Astrocyte (in vitro differentiated cells and primary cell): ENCODE measurements around the gene ACYP2. TPM values are rescaled to one million over a fixed set of nuclear protein-coding genes. Genes with fewer than 3 reads are reported as not detected.

Experiments used
- DNase-seq: peaks from one replicate; pipeline ENCODE4 v3.0.0-alpha.2; 2010; ENCODE audit warnings: low read depth
- FAIRE-seq: peaks from 2 replicates; lab custom pipeline; 2011; peaks lifted over from hg19 to GRCh38; lab: Jason Lieb, UNC
- H2AFZ ChIP-seq: 2 replicates; pipeline ENCODE4 v1.6.0; 2012; ENCODE audit warnings: low read depth, low read length, inconsistent platforms
- H3K27ac ChIP-seq: 2 replicates; pipeline ENCODE4 v1.5.1; 2011; ENCODE audit warnings: low read depth, low read length, inconsistent platforms
- H3K27me3 ChIP-seq: 2 replicates; pipeline ENCODE4 v1.6.0; 2011; ENCODE audit warnings: low read length, inconsistent platforms; ENCODE audit not compliant: insufficient read depth
- H3K36me3 ChIP-seq: 2 replicates; pipeline ENCODE4 v1.5.1; 2011; ENCODE audit warnings: low read length, inconsistent platforms; ENCODE audit not compliant: insufficient read depth
- H3K4me1 ChIP-seq: 2 replicates; pipeline ENCODE4 v1.5.1; 2011; ENCODE audit warnings: low read length, inconsistent platforms; ENCODE audit not compliant: insufficient read depth
- H3K4me2 ChIP-seq: 2 replicates; pipeline ENCODE4 v1.6.0; 2012; ENCODE audit warnings: low read length, inconsistent platforms
- H3K4me3 ChIP-seq: 2 replicates; pipeline ENCODE4 v1.5.1; 2011; ENCODE audit warnings: low read depth, mild to moderate bottlenecking, low read length, inconsistent platforms; ENCODE audit not compliant: insufficient read depth
- H3K79me2 ChIP-seq: 2 replicates; pipeline ENCODE4 v1.6.0; 2012; ENCODE audit warnings: mild to moderate bottlenecking, low read length, inconsistent platforms; ENCODE audit not compliant: insufficient read depth
- H3K9ac ChIP-seq: 2 replicates; pipeline ENCODE4 v1.6.0; 2012; ENCODE audit warnings: mild to moderate bottlenecking, low read length, inconsistent platforms
- H3K9me3 ChIP-seq: 2 replicates; pipeline ENCODE4 v1.5.1; 2012; ENCODE audit warnings: low read depth, mild to moderate bottlenecking, low read length, inconsistent platforms; ENCODE audit not compliant: insufficient read depth
- H4K20me1 ChIP-seq: 2 replicates; pipeline ENCODE4 v1.6.0; 2012; ENCODE audit warnings: low read length, inconsistent platforms; ENCODE audit not compliant: insufficient read depth
- H3K27ac Mint-ChIP-seq: one replicate; pipeline ENCODE4 v1.8.0; 2021; ENCODE audit warnings: mild to moderate bottlenecking, mixed read lengths; ENCODE audit not compliant: unreplicated experiment
- H3K27me3 Mint-ChIP-seq: one replicate; pipeline ENCODE4 v1.8.0; 2021; ENCODE audit warnings: low read depth, mixed read lengths; ENCODE audit not compliant: unreplicated experiment
- H3K36me3 Mint-ChIP-seq: one replicate; pipeline ENCODE4 v1.8.0; 2021; ENCODE audit warnings: low read depth, mixed read lengths; ENCODE audit not compliant: unreplicated experiment
- H3K4me1 Mint-ChIP-seq: one replicate; pipeline ENCODE4 v1.8.0; 2021; ENCODE audit warnings: low read depth, mixed read lengths; ENCODE audit not compliant: unreplicated experiment
- H3K4me3 Mint-ChIP-seq: one replicate; pipeline ENCODE4 v1.8.0; 2021; ENCODE audit warnings: mild to moderate bottlenecking, moderate library complexity, mixed read lengths; ENCODE audit not compliant: unreplicated experiment
- H3K9me3 Mint-ChIP-seq: one replicate; pipeline ENCODE4 v1.8.0; 2021; ENCODE audit warnings: mild to moderate bottlenecking, mixed read lengths; ENCODE audit not compliant: unreplicated experiment
- CTCF ChIP-seq: IDR thresholded peaks from 2 replicates; pipeline ENCODE4 v1.5.1; 2011; ENCODE audit warnings: low read depth, mild to moderate bottlenecking, inconsistent platforms, low read length, moderate library complexity; ENCODE audit not compliant: insufficient read depth
- EZH2 ChIP-seq: IDR thresholded peaks from 2 replicates; pipeline ENCODE4 v1.6.1; 2012; ENCODE audit warnings: mild to moderate bottlenecking, low read length, inconsistent platforms; ENCODE audit not compliant: insufficient read depth
- total RNA-seq: library from RNA; stranded (reverse); gene quantifications from 2 replicates; pipeline ENCODE4 v1.2.1, GENCODE V29; 2021

The ACYP2 gene
- total RNA-seq, 1 donor from 2014 or later, result 6.8 TPM

- H3K36me3 ChIP-seq, result no peaks in the 10 kb centered on the region
- no peak overlapping the region for H3K4me3 ChIP-seq
- no peaks in the 10 kb centered on the region for H3K36me3 Mint-ChIP-seq
- no peaks in the 10 kb centered on the region for H3K4me1 ChIP-seq
- H3K27ac ChIP-seq, result no peak overlapping the region
- H3K4me1 Mint-ChIP-seq, result peaks cover 4% of the 10 kb centered on the region
- peaks cover 2% of the 10 kb centered on the region for H3K9me3 Mint-ChIP-seq
- H3K4me2 ChIP-seq, result no peak overlapping the region
- no peaks in the 10 kb centered on the region for H3K9me3 ChIP-seq
- H3K27ac Mint-ChIP-seq, result no peak overlapping the region
- H2AFZ ChIP-seq, result no peak overlapping the region
- TF ChIP-seq CTCF, result no peak
- TF ChIP-seq EZH2, result no peak
- FAIRE-seq (no peak), DNase-seq (no peak)
- H3K27me3 Mint-ChIP-seq, result no peaks in the 10 kb centered on the region
- H3K9ac ChIP-seq, result no peak overlapping the region
- no peaks in the 10 kb centered on the region for H4K20me1 ChIP-seq
- H3K4me3 Mint-ChIP-seq, result no peak overlapping the region
- H3K27me3 ChIP-seq, result no peaks in the 10 kb centered on the region
- H3K79me2 ChIP-seq, result no peaks in the 10 kb centered on the region
Observed at GRCh38 chr2:54148391-54148790, 33.0 kb downstream of the ACYP2 start.

- no peak overlapping the region for H3K27ac Mint-ChIP-seq
- no peak overlapping the region for H3K4me2 ChIP-seq
- DNase-seq (no peak), FAIRE-seq (no peak)
- H3K4me1 Mint-ChIP-seq, result peaks cover 4% of the 10 kb centered on the region
- H3K27ac ChIP-seq, result no peak overlapping the region
- no peaks in the 10 kb centered on the region for H3K27me3 Mint-ChIP-seq
- no peaks in the 10 kb centered on the region for H3K27me3 ChIP-seq
- no peaks in the 10 kb centered on the region for H4K20me1 ChIP-seq
- H3K36me3 Mint-ChIP-seq, result no peaks in the 10 kb centered on the region
- no peak overlapping the region for H3K9ac ChIP-seq
- H3K9me3 ChIP-seq, result no peaks in the 10 kb centered on the region
- no peaks in the 10 kb centered on the region for H3K36me3 ChIP-seq
- no peak for TF ChIP-seq EZH2
- TF ChIP-seq CTCF, result no peak
- peaks cover 2% of the 10 kb centered on the region for H3K9me3 Mint-ChIP-seq
- no peaks in the 10 kb centered on the region for H3K79me2 ChIP-seq
- no peak overlapping the region for H3K4me3 Mint-ChIP-seq
- no peak overlapping the region for H2AFZ ChIP-seq
- no peaks in the 10 kb centered on the region for H3K4me1 ChIP-seq
- H3K4me3 ChIP-seq, result no peak overlapping the region
Observed at GRCh38 chr2:54149638-54150441, 34.4 kb downstream of the ACYP2 start.

- H3K4me1 Mint-ChIP-seq, result peaks cover 2% of the 10 kb centered on the region
- no peak for FAIRE-seq
- Histone ChIP-seq H3K4me2 (no peak overlapping the region), H3K36me3 (no peaks in the 10 kb centered on the region), H3K79me2 (no peaks in the 10 kb centered on the region), H2AFZ (no peak overlapping the region), H3K9me3 (no peaks in the 10 kb centered on the region), H3K4me3 (no peak overlapping the region), H3K4me1 (no peaks in the 10 kb centered on the region), H3K9ac (no peak overlapping the region), H3K27me3 (no peaks in the 10 kb centered on the region), H4K20me1 (no peaks in the 10 kb centered on the region), H3K27ac (no peak overlapping the region)
- H3K27ac Mint-ChIP-seq, result no peak overlapping the region
- H3K9me3 Mint-ChIP-seq, result no peaks in the 10 kb centered on the region
- peaks cover 4% of the 10 kb centered on the region for H3K36me3 Mint-ChIP-seq
- TF ChIP-seq CTCF (no peak), EZH2 (no peak)
- H3K27me3 Mint-ChIP-seq, result no peaks in the 10 kb centered on the region
- no peak overlapping the region for H3K4me3 Mint-ChIP-seq
- DNase-seq, result no peak
Observed at GRCh38 chr2:54158311-54158710, 42.9 kb downstream of the ACYP2 start.
